Left hindlimb (tissue), 1 donor: ENCODE results near the gene FHIP2A.

Experiments
- DNase-seq: peaks from one replicate; pipeline ENCODE4 v3.0.0-alpha.2; 2018

FHIP2A gene

GRCh38 chr10:114857922-114858629 is 36.5 kb downstream of the FHIP2A start:
- no peak for DNase-seq

- no peak for DNase-seq
These were observed 37.6 kb downstream of the FHIP2A start for GRCh38 chr10:114859222-114859621.

DNA sequence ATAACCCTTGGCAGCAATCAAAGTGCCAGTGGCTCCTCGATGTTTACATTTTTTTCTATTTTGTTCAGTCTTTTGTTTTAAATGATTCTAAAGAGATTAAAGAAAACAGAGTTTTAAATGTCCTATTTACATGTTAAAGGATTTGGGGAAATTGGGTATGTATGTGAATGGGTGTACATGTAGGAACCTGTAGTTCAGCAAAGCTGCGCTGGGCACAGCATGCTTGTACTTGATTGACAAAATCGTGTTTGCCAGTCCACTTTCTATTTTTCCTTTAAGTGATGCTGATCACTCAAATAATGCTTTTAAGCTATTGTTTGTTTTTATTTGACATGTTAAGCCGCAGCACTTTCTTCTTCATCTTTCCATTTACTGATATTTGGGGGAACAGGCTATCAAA is 40.9 kb downstream of the FHIP2A start:
- no peak for DNase-seq

DNA sequence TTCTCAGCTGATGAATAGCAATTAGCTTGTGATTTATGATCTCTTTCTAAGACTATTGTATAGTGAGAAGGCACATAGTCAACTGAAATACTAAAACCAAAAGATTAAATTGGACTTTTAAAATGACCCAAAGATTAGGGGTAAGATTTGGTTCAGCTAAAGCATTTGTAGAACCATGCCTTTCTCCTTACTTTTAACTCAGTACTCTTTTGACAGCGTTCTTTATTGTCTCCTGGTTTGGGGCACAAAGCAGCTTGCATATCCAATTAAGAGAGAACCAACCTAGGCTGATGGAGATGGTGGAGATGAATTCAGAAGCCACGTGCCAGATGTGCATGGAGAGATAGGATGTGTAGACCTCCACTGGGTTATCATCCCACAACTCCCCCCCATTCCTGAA is 45.8 kb downstream of the FHIP2A start:
- DNase-seq, result no peak

DNA sequence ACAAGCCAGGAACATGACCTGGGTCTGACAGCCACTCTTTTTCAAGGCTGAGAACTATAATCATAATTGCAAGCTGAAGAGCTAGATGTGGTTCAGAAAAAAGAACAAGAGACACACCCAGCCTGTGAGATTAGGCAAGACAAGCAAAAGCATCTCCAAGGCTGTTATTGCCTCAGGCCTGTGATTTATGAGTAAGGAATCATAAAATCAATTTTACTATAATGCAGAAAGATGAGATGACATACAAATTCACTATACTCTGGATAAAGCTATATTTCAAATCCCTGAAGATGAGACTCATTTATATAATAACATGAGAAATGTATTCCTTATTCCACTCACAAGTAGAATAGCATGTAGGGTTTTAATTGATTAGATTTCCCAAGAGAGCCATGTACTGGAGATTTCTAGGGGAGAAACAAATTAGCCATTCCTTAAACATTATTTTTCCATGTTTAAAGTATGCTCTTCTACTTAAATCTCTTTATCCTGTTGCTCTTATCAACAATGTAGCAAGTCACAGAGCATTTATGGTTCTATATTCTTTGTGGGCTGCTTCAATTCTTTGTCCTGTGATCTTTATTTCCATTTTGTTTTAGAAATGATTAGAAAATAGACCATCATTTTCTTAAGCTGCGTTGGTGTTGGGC is 47.4 kb downstream of the FHIP2A start:
- DNase-seq, result no peak

DNA sequence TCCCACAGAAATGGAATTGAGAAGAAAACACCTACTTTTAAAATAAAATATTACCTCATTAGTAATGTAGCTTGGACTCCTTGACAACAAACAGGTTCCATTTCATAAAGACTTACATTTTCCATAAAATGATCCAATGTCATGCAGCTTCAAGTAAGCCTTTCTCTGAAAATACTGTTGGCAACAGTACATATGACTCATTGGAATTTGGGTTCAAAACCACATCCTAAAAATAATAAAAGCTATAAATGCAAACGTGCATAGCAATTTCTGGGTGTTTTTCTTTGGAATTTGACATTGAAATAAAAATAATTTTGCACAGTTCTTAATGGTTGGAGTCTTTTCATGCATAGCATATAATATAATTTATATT is 47.9 kb downstream of the FHIP2A start:
- no peak for DNase-seq

- DNase-seq, result no peak
These were observed 48.9 kb downstream of the FHIP2A start for GRCh38 chr10:114870486-114870885.

DNA sequence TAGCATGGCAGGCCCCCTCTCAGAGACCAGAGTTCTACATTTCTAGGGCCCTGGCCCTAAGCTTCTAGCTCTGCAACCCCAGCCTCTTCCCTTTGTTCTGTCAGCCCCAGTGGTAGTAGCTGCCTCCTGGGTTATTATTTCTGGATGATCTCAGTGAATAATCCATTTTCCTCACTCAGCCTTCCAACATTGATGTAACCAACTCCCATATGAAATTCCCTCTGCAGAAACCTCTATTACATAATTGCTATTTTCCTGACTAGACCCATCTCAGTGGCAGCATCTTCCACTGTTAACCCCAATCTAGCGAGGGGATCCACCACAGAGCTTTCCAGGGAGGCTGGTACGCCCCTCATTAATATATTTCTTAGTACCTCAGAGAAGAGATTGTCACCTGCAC is 49.8 kb downstream of the FHIP2A start:
- no peak for DNase-seq
